ENCODE measurements around the gene TANGO2. TPM values are rescaled to one million over a fixed set of nuclear protein-coding genes. Genes with fewer than 3 reads are reported as not detected.

The TANGO2 gene
- total RNA-seq, 1 donor from 2014 or later, result 10.0 TPM

DNA sequence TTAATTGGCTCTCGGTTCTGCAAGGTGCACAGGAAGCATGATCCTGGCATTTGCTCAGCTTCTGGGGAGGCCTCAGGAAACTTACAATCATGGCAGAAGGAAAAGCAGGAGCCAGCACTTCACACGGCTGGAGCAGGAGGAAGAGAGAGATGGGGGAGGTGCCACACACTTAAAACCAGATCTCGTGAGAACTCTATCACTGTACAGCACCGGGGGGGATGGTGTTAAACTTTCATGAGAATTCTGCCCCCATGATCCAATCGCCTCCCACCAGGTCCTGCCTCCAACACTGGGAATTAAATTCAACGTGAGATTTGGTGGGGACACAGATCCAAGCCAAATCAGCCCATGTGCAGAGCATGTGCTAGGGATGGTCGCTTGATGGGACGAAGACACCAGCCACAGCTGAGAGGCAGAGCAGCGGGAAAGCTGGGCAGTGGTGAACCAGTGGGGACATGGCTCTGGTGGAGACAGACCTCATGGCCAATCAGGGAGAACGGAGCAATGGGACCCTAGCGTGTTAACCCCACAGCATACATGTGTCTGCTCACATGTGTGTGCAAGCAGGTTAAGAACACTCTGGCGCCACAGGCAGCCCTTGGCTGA, 6.2 kb downstream of the TANGO2 start:
- Mint-ChIP-seq H3K27ac (peak overlapping the region; percentile 58), H3K9me3 (no peaks in the 10 kb centered on the region)
- H4K20me1 ChIP-seq (ENCODE audit: low read depth), result peaks cover 3% of the 10 kb centered on the region

DNA sequence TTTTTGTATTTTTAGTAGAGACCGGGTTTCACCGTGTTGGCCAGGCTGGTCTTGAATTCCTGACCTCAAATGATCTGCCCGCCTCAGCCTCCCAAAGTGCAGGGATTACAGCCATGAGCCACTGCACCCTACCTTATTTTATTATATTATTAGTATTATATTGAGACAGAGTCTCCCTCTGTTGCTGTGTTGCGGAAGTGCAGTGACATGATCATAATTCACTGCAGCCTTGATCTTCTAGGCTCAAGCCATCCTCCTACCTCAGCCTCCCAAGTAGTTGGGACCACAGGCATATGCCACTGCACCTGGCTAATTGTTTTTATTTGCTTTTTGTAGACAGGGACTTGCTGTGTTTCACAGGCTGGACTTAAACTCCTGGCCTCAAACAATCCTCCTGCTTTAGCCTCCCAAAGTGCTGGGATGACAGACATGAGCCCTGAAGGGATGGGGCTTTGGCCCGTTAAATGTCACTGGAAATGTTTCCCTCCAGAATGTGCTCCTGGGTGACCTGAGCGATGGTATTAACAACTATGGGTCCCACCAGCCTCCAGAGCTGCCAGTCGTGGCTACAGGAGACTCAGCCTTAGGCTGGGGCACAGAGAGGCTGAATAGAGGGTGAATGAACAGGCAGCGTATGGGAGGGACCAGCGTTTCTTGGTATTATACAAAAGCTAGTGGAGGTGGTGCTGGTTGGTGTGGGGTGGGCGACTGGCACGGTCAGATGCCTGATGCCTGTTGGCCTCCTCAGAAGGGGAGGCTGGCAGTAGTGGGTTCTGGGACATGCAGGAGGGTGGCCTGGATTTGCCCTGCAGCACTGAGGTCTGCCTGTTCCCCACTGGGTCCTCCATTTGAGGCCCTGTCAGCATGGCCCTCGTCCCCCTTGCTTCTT, 7.3 kb downstream of the TANGO2 start:
- H3K4me3 ChIP-seq, result no peak overlapping the region
- no peaks in the 10 kb centered on the region for H3K79me2 ChIP-seq (ENCODE audit: low read depth)
- no peak for DNase-seq (ENCODE audit: low spot score)
- no peaks in the 10 kb centered on the region for H4K20me1 ChIP-seq (ENCODE audit: low read depth)
- H3K4me2 ChIP-seq, result no peak overlapping the region
- H3K9me3 ChIP-seq (ENCODE audit: low read depth), result no peaks in the 10 kb centered on the region
- H3K9me3 Mint-ChIP-seq, result no peaks in the 10 kb centered on the region
- TF ChIP-seq, protein P1, sequence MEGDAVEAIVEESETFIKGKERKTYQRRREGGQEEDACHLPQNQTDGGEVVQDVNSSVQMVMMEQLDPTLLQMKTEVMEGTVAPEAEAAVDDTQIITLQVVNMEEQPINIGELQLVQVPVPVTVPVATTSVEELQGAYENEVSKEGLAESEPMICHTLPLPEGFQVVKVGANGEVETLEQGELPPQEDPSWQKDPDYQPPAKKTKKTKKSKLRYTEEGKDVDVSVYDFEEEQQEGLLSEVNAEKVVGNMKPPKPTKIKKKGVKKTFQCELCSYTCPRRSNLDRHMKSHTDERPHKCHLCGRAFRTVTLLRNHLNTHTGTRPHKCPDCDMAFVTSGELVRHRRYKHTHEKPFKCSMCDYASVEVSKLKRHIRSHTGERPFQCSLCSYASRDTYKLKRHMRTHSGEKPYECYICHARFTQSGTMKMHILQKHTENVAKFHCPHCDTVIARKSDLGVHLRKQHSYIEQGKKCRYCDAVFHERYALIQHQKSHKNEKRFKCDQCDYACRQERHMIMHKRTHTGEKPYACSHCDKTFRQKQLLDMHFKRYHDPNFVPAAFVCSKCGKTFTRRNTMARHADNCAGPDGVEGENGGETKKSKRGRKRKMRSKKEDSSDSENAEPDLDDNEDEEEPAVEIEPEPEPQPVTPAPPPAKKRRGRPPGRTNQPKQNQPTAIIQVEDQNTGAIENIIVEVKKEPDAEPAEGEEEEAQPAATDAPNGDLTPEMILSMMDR (IDR thresholded peaks at IDR 0.05), result no peak
- TF ChIP-seq EZH2phosphoT487 (IDR thresholded peaks at IDR 0.05), result no peak
- no peak for TF ChIP-seq EZH2 (IDR thresholded peaks at IDR 0.05)
- H3K4me1 Mint-ChIP-seq, result no peaks in the 10 kb centered on the region
- H2AFZ ChIP-seq (replicated peaks), result no peak overlapping the region
- H3K4me1 ChIP-seq, result no peaks in the 10 kb centered on the region
- no peaks in the 10 kb centered on the region for H3F3A ChIP-seq (ENCODE audit: low read depth)
- no peaks in the 10 kb centered on the region for H3K27me3 ChIP-seq
- no peaks in the 10 kb centered on the region for H3K36me3 ChIP-seq
- H3K27ac Mint-ChIP-seq, result no peak overlapping the region
- no peaks in the 10 kb centered on the region for H3K36me3 Mint-ChIP-seq
- peaks cover 10% of the 10 kb centered on the region for H3K27me3 Mint-ChIP-seq (ENCODE audit: insufficient read depth, low read depth)
- no peak overlapping the region for H3K4me3 Mint-ChIP-seq
- no peak overlapping the region for H3K27ac ChIP-seq
- no peak overlapping the region for H3K9ac ChIP-seq

More for the DNA sequence above, 6.2 kb downstream of the TANGO2 start:
- TF ChIP-seq, protein P1 (IDR thresholded peaks at IDR 0.05), result no peak
- TF ChIP-seq EZH2 (IDR thresholded peaks at IDR 0.05), result no peak
- no peak for TF ChIP-seq EZH2phosphoT487 (IDR thresholded peaks at IDR 0.05)
- Histone ChIP-seq H3K4me3 (no peak overlapping the region), H3K27me3 (peaks cover 4% of the 10 kb centered on the region), H3K9me3 (ENCODE audit: low read depth) (no peaks in the 10 kb centered on the region), H3F3A (ENCODE audit: low read depth) (no peaks in the 10 kb centered on the region), H3K9ac (no peak overlapping the region), H3K36me3 (no peaks in the 10 kb centered on the region), H3K79me2 (ENCODE audit: low read depth) (no peaks in the 10 kb centered on the region), H3K27ac (no peak overlapping the region), H3K4me1 (no peaks in the 10 kb centered on the region), H3K4me2 (no peak overlapping the region), H2AFZ (replicated peaks) (no peak overlapping the region)
- H3K4me3 Mint-ChIP-seq, result no peak overlapping the region
- no peaks in the 10 kb centered on the region for H3K36me3 Mint-ChIP-seq
- peaks cover 4% of the 10 kb centered on the region for H3K4me1 Mint-ChIP-seq
- no peak for DNase-seq (ENCODE audit: low spot score)
- H3K27me3 Mint-ChIP-seq (ENCODE audit: insufficient read depth, low read depth), result peaks cover 12% of the 10 kb centered on the region

DNA sequence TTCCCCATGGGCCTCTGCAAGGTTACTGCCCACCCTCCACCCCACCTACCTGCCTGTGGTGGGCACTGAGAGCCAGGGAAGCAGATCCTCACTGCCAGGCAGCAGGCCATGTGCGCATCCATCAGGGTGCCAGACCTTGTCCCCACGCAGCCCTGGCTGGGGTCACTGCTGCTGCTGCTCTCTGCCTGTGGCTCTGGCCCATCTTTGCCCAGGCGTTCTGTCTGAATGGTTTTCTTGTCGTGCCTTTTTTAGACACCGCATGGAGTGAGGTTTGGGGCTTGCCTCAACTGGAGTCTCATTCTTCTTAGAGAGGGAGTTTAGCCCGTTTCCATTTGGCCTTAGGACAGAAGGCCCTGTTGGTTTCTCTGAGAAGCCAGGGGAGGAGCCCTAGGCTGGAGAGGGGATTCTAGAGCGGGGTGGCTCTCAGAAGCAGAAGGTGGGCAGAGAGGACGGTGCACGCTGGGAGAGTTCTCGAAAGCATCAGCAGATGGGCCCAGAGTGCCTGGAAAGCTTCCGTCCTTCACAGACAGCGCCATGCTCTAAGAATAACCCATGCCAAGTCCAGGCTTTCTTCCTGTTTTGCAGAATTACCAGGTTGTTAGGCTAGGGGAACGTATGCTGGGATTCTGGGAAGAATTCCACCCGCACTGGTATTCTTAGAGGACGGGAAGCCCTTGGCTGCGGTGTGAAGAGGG, 8.1 kb downstream of the TANGO2 start:
- H3K9me3 Mint-ChIP-seq, result no peaks in the 10 kb centered on the region
- H3K4me1 Mint-ChIP-seq, result no peaks in the 10 kb centered on the region
- H3K4me1 ChIP-seq, result no peaks in the 10 kb centered on the region
- H3K27ac Mint-ChIP-seq, result no peak overlapping the region
- no peaks in the 10 kb centered on the region for H4K20me1 ChIP-seq (ENCODE audit: low read depth)
- no peaks in the 10 kb centered on the region for H3K79me2 ChIP-seq (ENCODE audit: low read depth)
- H3K36me3 ChIP-seq, result no peaks in the 10 kb centered on the region
- no peaks in the 10 kb centered on the region for H3K36me3 Mint-ChIP-seq
- no peaks in the 10 kb centered on the region for H3K27me3 ChIP-seq
- TF ChIP-seq EZH2 (IDR thresholded peaks at IDR 0.05) (no peak), EZH2phosphoT487 (IDR thresholded peaks at IDR 0.05) (no peak)
- TF ChIP-seq, protein P1 (IDR thresholded peaks at IDR 0.05), result no peak
- no peaks in the 10 kb centered on the region for H3F3A ChIP-seq (ENCODE audit: low read depth)
- no peaks in the 10 kb centered on the region for H3K9me3 ChIP-seq (ENCODE audit: low read depth)
- H3K27ac ChIP-seq, result no peak overlapping the region
- H3K4me3 Mint-ChIP-seq, result peak overlapping the region; percentile 2
- H3K4me3 ChIP-seq, result no peak overlapping the region
- no peak overlapping the region for H2AFZ ChIP-seq (replicated peaks)
- no peak overlapping the region for H3K4me2 ChIP-seq
- no peak for DNase-seq (ENCODE audit: low spot score)
- peaks cover 7% of the 10 kb centered on the region for H3K27me3 Mint-ChIP-seq (ENCODE audit: insufficient read depth, low read depth)
- no peak overlapping the region for H3K9ac ChIP-seq
